Right ventricle myocardium inferior (tissue), 1 donor: ENCODE measurements around the gene ACSF2. TPM values are rescaled to one million over a fixed set of nuclear protein-coding genes. Genes with fewer than 3 reads are reported as not detected.

ENCODE experiments used
- ATAC-seq: fragments of 200-7000 bp; cut with Tn5 transposase; one replicate; pipeline ENCODE4 v1.9.1; 2020; ENCODE audit warnings: mild to moderate bottlenecking, moderate library complexity
- DNase-seq: peaks from one replicate; pipeline ENCODE4 v3.0.0; 2021; ENCODE audit errors: missing footprints
- intact Hi-C: fragments of 100-400 bp; cut with DNase I; formaldehyde crosslinking; loops from one replicate; pipeline ENCODE4 v1.11.0; 2022
- long read RNA-seq: library from polyadenylated mRNA; unstranded; transcript quantifications from one replicate; pipeline ENCODE4 v2.0.0, GENCODE V29; 2021
- total RNA-seq: library from RNA; stranded (reverse); fragmentation: NEBNext Ultra II Directional; extraction: Animal tissue kit (Norgen Biotek cat#: 25700); gene quantifications from one replicate; pipeline ENCODE4 v1.2.1, GENCODE V29; 2021
- donor health status: DM: no; HTN: yes; CAD: no; lungs with severe emphysema.

ACSF2 gene, protein sequence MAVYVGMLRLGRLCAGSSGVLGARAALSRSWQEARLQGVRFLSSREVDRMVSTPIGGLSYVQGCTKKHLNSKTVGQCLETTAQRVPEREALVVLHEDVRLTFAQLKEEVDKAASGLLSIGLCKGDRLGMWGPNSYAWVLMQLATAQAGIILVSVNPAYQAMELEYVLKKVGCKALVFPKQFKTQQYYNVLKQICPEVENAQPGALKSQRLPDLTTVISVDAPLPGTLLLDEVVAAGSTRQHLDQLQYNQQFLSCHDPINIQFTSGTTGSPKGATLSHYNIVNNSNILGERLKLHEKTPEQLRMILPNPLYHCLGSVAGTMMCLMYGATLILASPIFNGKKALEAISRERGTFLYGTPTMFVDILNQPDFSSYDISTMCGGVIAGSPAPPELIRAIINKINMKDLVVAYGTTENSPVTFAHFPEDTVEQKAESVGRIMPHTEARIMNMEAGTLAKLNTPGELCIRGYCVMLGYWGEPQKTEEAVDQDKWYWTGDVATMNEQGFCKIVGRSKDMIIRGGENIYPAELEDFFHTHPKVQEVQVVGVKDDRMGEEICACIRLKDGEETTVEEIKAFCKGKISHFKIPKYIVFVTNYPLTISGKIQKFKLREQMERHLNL
- total RNA-seq: 22.7 TPM
- long read RNA-seq, transcript ACSF2-201 (16 exons, 2,235 nt): major isoform, 6 of 11 reads
- long read RNA-seq, partial matches to known transcripts: 3 of 11 reads
- long read RNA-seq, other reads (novel, unspliced or antisense): 1 of 11 reads

DNA sequence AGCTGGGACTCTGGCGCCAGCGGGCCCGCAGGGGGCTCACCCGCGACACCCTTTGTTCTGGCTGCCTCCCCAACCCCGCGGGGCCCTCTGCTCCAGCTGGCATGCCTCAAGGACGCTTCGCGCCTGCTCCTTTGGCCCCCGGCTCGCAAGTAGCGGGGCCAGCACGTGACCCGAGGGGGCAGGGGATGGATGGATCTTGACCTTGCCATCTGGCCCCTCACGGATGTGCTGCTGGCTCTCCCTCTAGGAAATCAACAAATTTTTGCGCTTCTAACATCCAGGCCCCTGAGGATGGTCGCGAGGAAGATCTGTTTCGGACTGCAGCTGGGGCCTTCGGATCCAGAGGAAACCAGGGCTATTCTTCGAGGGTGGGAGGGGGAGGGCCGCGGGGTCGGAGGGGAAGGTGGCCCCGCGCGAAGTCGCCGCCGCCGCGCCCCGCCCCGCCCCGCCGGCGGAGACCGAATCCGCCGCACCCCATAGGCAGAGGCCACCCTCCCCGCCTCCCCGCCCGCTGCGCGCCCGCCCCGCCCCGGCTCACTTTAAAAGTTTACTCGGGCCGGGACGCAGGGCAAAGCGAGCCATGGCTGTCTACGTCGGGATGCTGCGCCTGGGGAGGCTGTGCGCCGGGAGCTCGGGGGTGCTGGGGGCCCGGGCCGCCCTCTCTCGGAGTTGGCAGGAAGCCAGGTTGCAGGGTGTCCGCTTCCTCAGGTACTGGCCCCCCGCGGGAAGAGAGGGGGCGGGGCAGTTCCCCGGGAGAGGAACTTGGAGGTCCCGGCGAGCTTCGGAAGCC, at the start of gene ACSF2:
TSS of gene ACSF2 (plus strand) at position 537 of the 790 bp plus-strand sequence. CDS start at position 581, 44 bp downstream.
- ATAC-seq (peak; percentile 93), DNase-seq (peak; percentile 88)
- intact Hi-C loops: loop anchor here (2.0 kb wide), 1 partner anchor 53 kb away; the partner anchor contains the start of gene RSAD1

DNA sequence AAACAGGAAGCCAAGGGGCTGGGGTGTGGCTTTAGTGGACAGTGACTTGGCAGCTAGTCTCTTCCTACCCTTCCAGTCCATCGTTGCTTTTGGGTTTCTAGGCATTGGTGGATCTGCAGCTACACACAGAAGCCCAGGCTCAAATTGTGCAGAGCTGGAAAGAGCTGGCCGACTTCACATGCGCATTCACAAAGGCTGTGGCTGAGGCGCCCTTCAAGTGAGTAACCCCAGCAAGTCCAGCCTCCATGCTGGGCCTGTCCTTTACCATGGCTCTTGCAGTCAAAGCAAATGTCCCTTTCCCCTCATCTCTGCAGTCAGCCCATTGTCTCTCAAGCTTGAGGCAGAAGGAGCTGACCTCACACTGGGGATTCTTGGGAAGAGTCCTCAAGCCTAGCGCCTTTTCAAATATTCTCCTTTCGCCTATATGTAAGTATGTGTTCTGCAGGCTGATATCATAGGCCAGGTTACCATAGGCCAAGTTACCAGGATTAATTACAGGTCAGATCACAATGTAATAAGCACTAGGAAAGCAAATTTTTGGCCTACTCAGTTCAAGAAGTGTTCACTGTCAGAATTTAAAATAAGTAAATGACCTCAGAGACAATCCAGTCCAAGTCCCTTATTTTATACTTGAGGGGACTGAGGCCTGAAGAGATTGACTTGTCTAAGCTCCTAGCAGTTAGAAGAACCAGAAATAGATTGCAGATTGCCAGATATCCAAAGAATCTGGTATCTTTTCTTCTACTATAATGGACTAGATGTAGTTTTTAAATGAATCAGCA, 46.5 kb upstream of the ACSF2 start:
- intact Hi-C loops: no loop called here
- no peak for ATAC-seq

DNA sequence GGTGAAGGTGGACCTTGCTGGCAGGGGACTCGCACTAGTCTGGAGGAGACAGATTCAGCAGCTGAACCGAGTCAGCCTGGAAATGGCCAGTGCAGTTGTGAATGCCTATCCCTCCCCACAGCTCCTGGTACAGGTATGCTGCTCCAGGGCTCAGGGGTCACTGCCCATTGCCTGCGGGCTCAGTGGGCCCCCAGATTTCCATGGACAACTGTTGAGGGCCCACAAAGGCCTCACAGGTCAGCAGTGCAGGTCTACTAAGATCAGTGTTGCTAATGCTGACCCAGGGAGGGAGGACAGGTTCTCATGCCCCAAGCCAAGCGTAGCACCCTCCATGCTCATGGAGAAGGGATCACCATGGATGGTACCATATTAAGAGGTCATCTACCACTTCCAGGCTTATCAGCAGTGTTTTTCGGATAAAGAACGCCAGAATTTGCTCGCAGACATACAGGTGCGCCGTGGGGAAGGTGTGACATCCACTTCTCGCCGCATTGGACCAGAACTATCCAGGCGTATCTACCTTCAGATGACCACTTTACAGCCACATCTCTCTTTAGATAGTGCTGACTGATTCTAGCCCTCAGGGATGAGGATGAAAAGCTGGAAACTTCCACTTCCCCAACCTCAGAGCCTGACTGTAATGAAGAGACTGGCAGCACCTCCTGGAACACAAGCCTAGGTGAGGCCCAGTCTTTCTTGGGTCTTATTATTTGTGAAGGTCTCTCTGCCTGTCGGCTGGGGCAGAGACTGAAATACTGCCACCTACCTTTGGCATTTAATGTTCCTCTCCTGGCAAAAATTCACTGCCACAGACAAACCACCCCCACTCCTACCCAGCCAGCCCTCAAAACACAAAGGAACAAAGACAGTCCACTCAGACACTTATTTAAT, 45.4 kb upstream of the ACSF2 start:
- ATAC-seq: peak; percentile 42
- DNase-seq: no peak
- intact Hi-C loops: no loop called here

More for the DNA sequence above, 46.5 kb upstream of the ACSF2 start:
- DNase-seq: no peak

- intact Hi-C loops: no loop called here
- DNase-seq: no peak
- ATAC-seq: no peak
Observed at GRCh38 chr17:50381260-50381815, 44.7 kb upstream of the ACSF2 start.

DNA sequence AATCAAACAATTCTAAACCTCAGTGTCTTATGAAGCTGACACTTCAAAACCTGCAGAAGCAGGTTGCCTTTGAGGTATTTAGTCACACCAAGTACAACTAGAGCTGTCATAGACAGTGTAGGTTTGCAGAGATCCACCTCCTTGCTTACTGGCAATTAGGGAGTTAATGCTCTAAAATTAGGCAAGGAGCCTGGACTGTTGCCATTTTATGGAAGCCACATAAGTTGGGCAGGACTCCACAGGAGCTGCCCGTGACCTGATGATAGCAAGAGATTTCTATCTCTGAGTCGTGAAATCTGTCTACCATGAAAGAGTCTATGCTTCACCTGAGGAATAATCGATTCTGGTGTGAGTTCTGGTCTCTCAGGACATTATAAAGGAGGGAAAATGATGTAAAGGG, 44.1 kb upstream of the ACSF2 start:
- no peak for DNase-seq
- ATAC-seq: no peak
- intact Hi-C loops: no loop called here

GRCh38 chr17:50382931-50383330, 43.1 kb upstream of the ACSF2 start:
- DNase-seq (no peak), ATAC-seq (no peak)
- intact Hi-C loops: no loop called here

- DNase-seq: no peak
- intact Hi-C loops: no loop called here
- ATAC-seq: no peak
Observed at GRCh38 chr17:50386510-50386909, 39.5 kb upstream of the ACSF2 start.

DNA sequence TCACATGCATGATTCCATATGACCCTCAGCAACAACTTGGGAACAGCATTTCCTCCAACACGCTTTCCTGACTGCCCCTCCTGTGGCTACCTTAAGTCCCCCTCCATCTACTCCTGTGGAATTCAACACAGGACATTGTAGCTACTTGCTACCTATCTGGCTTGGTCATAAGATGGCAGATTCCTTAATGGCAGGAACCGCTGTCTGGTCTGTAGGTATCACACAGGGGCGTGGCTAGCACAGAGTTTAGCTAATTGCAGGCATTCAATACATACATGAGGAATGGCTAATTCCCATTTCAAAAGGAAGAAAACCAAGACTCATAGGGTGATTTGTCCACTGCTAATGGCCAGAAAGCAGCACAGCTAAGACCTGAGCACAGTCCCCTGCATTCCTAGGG, 37.3 kb upstream of the ACSF2 start:
- DNase-seq (no peak), ATAC-seq (no peak)
- intact Hi-C loops: no loop called here

- intact Hi-C loops: no loop called here
- ATAC-seq: no peak
- DNase-seq: no peak
Observed at GRCh38 chr17:50389534-50389933, 36.5 kb upstream of the ACSF2 start.

DNA sequence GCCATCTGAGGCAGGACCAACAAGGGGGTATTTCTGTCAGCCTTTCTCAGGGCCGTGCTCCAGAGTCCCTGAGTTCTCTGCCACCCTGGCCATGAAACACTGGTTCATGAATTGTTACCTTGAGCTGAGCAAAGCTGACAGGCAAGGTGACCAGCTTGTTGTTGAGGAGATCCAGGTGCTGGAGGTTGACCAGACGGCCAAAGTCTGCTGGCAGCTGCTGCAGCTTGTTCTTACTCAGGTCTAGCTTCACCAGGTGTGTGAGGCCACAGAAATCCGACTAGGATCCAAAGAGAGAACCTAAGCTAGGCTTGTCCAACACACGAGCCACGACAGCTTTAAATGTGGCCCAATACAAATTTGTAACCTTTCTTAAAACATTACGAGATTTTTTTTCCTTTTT, 33.4 kb upstream of the ACSF2 start:
- intact Hi-C loops: no loop called here

GRCh38 chr17:50393700-50394099, 32.3 kb upstream of the ACSF2 start:
- ATAC-seq (no peak), DNase-seq (no peak)

More for the DNA sequence above, 33.4 kb upstream of the ACSF2 start:
- no peak for DNase-seq
- no peak for ATAC-seq

GRCh38 chr17:50394711-50395110, 31.3 kb upstream of the ACSF2 start:
- no peak for DNase-seq
- intact Hi-C loops: no loop called here
- ATAC-seq: no peak

More at GRCh38 chr17:50393700-50394099, 32.3 kb upstream of the ACSF2 start:
- intact Hi-C loops: no loop called here

GRCh38 chr17:50396261-50397110, 29.5 kb upstream of the ACSF2 start:
- intact Hi-C loops: loop anchor here (2.0 kb wide), 1 partner anchor 24 kb away; the partner anchor contains the start of genes EME1 and MRPL27
- DNase-seq (no peak), ATAC-seq (peak; percentile 25)

GRCh38 chr17:50397111-50397918, 28.7 kb upstream of the ACSF2 start, which contains the start of gene LRRC59:
LRRC59 (minus strand) TSS chr17:50397523; CDS start chr17:50397317, 206 bp downstream.
- intact Hi-C loops: loop anchor here (2.0 kb wide), 1 partner anchor 25 kb away; the partner anchor contains the start of genes EME1 and MRPL27
- DNase-seq (peak; percentile 97), ATAC-seq (peak; percentile 98)

- ATAC-seq (no peak), DNase-seq (no peak)
- intact Hi-C loops: loop anchor here (2.0 kb wide), 1 partner anchor 25 kb away; the partner anchor contains the start of genes EME1 and MRPL27
Observed at GRCh38 chr17:50397919-50398285, 28.1 kb upstream of the ACSF2 start.
